Measurements from ENCODE around the gene SMC2.

- TF ChIP-seq CTCF (IDR thresholded peaks at IDR 0.05; ENCODE audit: low read depth, low read length, poor library complexity, severe bottlenecking) (no peak), EZH2phosphoT487 (IDR thresholded peaks at IDR 0.05; ENCODE audit: borderline replicate concordance, low read length) (no peak)
These were observed 44.2 kb downstream of the SMC2 start for GRCh38 chr9:104138243-104138868.
